ENCODE data around the gene MSANTD1. TPM values are rescaled to one million over a fixed set of nuclear protein-coding genes. Genes with fewer than 3 reads are reported as not detected.

Gene MSANTD1
- total and polyA plus RNA-seq, 4 donors: 0.05 to 1.2 (median 0.23) TPM; not detected in 1

DNA sequence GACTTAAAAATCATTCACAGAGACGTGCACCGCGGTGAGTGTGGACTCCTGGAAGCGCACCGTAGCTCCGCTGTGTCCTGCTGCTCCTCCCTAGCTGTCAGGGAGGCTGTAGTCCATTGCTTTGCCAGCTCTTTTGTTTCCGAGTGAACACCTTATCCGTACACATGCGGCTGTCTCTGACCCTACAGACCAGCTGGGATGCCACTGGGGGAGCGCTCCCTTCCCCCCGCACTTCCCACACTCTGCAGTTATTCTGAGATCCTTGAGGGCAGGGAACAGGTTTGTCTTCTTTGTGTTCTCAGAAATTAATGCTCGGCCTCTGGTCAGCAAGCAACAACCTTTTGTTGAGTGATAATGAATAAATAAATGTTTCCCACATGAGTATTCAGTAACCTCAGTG lies 33.7 kb upstream of the MSANTD1 start (continued):
- TF ChIP-seq, protein P1, sequence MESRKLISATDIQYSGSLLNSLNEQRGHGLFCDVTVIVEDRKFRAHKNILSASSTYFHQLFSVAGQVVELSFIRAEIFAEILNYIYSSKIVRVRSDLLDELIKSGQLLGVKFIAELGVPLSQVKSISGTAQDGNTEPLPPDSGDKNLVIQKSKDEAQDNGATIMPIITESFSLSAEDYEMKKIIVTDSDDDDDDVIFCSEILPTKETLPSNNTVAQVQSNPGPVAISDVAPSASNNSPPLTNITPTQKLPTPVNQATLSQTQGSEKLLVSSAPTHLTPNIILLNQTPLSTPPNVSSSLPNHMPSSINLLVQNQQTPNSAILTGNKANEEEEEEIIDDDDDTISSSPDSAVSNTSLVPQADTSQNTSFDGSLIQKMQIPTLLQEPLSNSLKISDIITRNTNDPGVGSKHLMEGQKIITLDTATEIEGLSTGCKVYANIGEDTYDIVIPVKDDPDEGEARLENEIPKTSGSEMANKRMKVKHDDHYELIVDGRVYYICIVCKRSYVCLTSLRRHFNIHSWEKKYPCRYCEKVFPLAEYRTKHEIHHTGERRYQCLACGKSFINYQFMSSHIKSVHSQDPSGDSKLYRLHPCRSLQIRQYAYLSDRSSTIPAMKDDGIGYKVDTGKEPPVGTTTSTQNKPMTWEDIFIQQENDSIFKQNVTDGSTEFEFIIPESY (IDR thresholded peaks at IDR 0.05): no peak

DNA sequence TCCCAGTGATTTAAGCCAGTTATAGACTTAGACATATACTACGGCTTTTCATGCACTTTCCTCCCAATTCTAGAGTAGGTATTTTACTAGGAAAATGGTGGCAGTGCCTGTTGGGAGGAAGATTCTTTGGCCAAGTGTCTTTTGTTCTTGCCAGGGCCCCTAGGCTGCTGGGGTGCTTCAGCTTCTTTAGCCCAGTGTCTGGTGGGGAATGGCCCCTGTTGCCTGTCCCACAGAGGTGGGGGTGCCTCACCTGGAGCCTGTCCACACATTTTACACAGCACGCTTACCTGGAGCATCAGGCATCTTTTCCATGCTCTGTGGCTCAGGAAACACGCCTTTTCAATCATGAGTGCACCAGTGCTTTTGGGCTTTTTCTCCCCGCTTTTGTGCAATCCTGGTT lies 33.2 kb upstream of the MSANTD1 start:
- H3K9ac ChIP-seq (ENCODE audit: low read depth in 1 of 2, low read length in 2 of 2): no peak overlapping the region
- peaks cover 19 to 72% (median 59%) of the 10 kb centered on the region in 4 donors for H3K36me3 ChIP-seq (ENCODE audit: control insufficient read depth in 4 of 4, insufficient read depth in 3 of 4, low read depth in 1 of 4, low read length in 3 of 4)
- no peak for TF ChIP-seq TAF1 (conservative IDR thresholded peaks at IDR 0.05)
- TF ChIP-seq SP1 (IDR thresholded peaks at IDR 0.05): no peak
- TF ChIP-seq NR2F2 (IDR thresholded peaks at IDR 0.05): no peak
- no peak for TF ChIP-seq GABPA (IDR thresholded peaks at IDR 0.05 in 1 of 2, conservative IDR thresholded peaks at IDR 0.05 in 1 of 2)
- TF ChIP-seq FOXA1 (IDR thresholded peaks at IDR 0.05): no peak
- no peak for TF ChIP-seq RXRA (IDR thresholded peaks at IDR 0.05)
- TF ChIP-seq, protein P2, sequence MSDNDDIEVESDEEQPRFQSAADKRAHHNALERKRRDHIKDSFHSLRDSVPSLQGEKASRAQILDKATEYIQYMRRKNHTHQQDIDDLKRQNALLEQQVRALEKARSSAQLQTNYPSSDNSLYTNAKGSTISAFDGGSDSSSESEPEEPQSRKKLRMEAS (IDR thresholded peaks at IDR 0.05): no peak
- no peak for TF ChIP-seq JUND (IDR thresholded peaks at IDR 0.05)
- no peaks in the 10 kb centered on the region for H3K4me1 ChIP-seq (ENCODE audit: control insufficient read depth in 4 of 4, insufficient read depth in 4 of 4, low read length in 3 of 4)
- no peaks in the 10 kb centered on the region for H3K9me3 ChIP-seq (ENCODE audit: control insufficient read depth in 4 of 4, low read length in 3 of 4)
- no peak overlapping the region for H3K27ac ChIP-seq (ENCODE audit: low read depth in 1 of 2, low read length in 2 of 2)
- 97% methylated on average over 4 of the region's 4 CpGs for WGBS
- H3K27me3 ChIP-seq (ENCODE audit: control insufficient read depth in 4 of 4, insufficient read depth in 4 of 4, low read length in 3 of 4): no peaks in the 10 kb centered on the region
- DNase-seq (ENCODE audit: low spot score): no peak
- no peak overlapping the region for H3K4me3 ChIP-seq (ENCODE audit: low read depth in 1 of 3, low read length in 3 of 3)

DNA sequence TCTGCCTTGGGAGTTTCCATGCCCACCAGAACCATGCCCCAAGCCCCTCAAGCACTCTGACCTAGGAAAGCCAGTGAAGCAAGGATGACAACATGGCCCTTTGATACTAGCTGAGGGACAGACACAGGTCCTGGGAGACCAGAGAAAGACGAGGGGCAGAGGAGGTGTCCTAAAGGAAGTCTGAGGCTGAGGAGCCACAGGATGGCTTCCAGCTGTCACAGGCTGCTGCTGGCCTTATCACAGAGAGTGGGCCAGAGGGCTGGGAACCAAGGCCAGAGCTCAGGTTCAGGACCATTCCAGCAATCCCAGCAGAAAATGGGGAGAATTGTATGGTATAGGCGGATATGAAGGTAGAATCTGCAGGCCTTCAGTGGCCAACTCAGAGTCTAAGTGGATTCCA lies 31.7 kb upstream of the MSANTD1 start:
- Histone ChIP-seq H3K27ac (ENCODE audit: low read depth in 1 of 2, low read length in 2 of 2) (no peak overlapping the region), H3K27me3 (ENCODE audit: control insufficient read depth in 4 of 4, insufficient read depth in 4 of 4, low read length in 3 of 4) (no peaks in the 10 kb centered on the region), H3K9me3 (ENCODE audit: control insufficient read depth in 4 of 4, low read length in 3 of 4) (no peaks in the 10 kb centered on the region), H3K36me3 (ENCODE audit: control insufficient read depth in 4 of 4, insufficient read depth in 3 of 4, low read depth in 1 of 4, low read length in 3 of 4) (peaks cover 18 to 82% (median 62%) of the 10 kb centered on the region in 4 donors), H3K4me3 (ENCODE audit: low read depth in 1 of 3, low read length in 3 of 3) (no peak overlapping the region), H3K4me1 (ENCODE audit: control insufficient read depth in 4 of 4, insufficient read depth in 4 of 4, low read length in 3 of 4) (no peaks in the 10 kb centered on the region), H3K9ac (ENCODE audit: low read depth in 1 of 2, low read length in 2 of 2) (no peak overlapping the region)
- WGBS: 94% methylated on average over 2 of the region's 2 CpGs
- TF ChIP-seq HNF4A (conservative IDR thresholded peaks at IDR 0.05) (no peak), RXRA (IDR thresholded peaks at IDR 0.05) (no peak), FOXA1 (IDR thresholded peaks at IDR 0.05) (no peak), YY1 (IDR thresholded peaks at IDR 0.05) (no peak), FOXA2 (IDR thresholded peaks at IDR 0.05) (no peak), NR2F2 (IDR thresholded peaks at IDR 0.05) (no peak), HNF4G (IDR thresholded peaks at IDR 0.05) (no peak), EGR1 (IDR thresholded peaks at IDR 0.05; ENCODE audit: low read depth in 2 of 2) (no peak), GABPA (IDR thresholded peaks at IDR 0.05 in 1 of 2, conservative IDR thresholded peaks at IDR 0.05 in 1 of 2) (no peak), RAD21 (IDR thresholded peaks at IDR 0.05) (no peak)
- TF ChIP-seq, protein P2 (IDR thresholded peaks at IDR 0.05): no peak
- TF ChIP-seq, protein P3, sequence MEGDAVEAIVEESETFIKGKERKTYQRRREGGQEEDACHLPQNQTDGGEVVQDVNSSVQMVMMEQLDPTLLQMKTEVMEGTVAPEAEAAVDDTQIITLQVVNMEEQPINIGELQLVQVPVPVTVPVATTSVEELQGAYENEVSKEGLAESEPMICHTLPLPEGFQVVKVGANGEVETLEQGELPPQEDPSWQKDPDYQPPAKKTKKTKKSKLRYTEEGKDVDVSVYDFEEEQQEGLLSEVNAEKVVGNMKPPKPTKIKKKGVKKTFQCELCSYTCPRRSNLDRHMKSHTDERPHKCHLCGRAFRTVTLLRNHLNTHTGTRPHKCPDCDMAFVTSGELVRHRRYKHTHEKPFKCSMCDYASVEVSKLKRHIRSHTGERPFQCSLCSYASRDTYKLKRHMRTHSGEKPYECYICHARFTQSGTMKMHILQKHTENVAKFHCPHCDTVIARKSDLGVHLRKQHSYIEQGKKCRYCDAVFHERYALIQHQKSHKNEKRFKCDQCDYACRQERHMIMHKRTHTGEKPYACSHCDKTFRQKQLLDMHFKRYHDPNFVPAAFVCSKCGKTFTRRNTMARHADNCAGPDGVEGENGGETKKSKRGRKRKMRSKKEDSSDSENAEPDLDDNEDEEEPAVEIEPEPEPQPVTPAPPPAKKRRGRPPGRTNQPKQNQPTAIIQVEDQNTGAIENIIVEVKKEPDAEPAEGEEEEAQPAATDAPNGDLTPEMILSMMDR (IDR thresholded peaks at IDR 0.05; ENCODE audit: low read depth, low read length, missing input control): no peak
- TF ChIP-seq, protein P4, sequence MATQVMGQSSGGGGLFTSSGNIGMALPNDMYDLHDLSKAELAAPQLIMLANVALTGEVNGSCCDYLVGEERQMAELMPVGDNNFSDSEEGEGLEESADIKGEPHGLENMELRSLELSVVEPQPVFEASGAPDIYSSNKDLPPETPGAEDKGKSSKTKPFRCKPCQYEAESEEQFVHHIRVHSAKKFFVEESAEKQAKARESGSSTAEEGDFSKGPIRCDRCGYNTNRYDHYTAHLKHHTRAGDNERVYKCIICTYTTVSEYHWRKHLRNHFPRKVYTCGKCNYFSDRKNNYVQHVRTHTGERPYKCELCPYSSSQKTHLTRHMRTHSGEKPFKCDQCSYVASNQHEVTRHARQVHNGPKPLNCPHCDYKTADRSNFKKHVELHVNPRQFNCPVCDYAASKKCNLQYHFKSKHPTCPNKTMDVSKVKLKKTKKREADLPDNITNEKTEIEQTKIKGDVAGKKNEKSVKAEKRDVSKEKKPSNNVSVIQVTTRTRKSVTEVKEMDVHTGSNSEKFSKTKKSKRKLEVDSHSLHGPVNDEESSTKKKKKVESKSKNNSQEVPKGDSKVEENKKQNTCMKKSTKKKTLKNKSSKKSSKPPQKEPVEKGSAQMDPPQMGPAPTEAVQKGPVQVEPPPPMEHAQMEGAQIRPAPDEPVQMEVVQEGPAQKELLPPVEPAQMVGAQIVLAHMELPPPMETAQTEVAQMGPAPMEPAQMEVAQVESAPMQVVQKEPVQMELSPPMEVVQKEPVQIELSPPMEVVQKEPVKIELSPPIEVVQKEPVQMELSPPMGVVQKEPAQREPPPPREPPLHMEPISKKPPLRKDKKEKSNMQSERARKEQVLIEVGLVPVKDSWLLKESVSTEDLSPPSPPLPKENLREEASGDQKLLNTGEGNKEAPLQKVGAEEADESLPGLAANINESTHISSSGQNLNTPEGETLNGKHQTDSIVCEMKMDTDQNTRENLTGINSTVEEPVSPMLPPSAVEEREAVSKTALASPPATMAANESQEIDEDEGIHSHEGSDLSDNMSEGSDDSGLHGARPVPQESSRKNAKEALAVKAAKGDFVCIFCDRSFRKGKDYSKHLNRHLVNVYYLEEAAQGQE (IDR thresholded peaks at IDR 0.05): no peak
- no peak for DNase-seq (ENCODE audit: low spot score)
